Stimulated activated CD4-positive, alpha-beta T cell treated with anti-CD3 and anti-CD28 coated beads, TNF-alpha, amount 100 ng/mL, for 1 hour (primary cell): ENCODE measurements around the gene CA10.

Experiments used
- DNase-seq, 3 donors: peaks; one replicate each; pipeline ENCODE4 v3.0.0-alpha.2; 2020; ENCODE audit warnings: low read depth in 3 of 3, low spot score in 1 of 3

Gene CA10

DNA sequence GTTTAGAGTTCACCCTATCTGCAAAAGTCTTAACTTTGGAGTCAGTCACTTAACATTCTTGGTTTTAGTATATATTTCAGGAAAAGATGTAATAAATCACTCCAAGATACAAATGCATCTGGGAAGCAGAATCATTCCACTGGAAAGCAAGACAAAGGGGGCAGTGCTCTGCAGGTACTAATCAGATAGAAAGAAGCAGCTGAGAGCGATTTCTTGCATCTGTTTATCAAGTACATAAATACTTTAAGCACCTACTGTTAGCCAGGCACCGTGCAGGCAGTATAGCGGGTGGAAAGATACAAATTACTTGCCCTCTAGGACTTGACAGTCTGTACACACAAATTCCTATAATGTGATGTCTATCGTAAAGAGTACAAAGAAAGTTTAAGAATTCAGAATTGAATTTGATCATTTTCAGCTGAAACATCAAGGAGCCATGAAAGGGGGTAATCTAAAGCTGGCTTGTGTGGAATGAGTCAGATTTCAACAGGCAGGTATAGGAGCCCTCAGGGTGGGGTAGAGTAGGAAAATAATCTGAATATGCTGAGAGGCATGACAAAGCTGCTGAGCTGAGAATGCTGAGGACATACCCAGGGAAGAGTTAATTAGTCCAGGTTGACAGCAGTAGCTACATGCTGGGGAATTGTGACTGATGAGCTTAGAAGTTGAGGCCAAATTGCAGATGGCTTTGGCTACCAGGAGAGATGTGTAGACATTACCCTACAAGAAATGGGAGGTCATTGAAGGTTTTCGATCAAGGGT is 110.2 kb downstream of the CA10 start:
- no peak for DNase-seq

DNA sequence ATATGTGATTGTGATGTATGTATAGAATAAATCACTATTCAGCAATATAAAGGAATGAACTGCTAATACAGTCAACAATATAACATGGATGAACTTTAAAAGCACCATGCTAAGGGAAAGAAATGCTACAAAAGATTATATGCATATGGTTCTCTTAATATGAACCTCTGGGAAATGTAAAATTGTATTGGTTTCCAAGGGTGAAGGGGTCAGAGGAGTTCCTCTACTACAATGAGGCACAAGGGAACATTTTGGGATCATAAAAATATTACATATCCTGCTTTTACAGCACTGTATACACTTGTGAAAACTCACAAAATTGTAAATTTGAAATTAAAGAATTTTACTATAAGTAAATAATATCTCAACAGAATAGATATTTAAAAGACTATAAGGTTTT is 111.4 kb downstream of the CA10 start:
- no peak for DNase-seq

DNA sequence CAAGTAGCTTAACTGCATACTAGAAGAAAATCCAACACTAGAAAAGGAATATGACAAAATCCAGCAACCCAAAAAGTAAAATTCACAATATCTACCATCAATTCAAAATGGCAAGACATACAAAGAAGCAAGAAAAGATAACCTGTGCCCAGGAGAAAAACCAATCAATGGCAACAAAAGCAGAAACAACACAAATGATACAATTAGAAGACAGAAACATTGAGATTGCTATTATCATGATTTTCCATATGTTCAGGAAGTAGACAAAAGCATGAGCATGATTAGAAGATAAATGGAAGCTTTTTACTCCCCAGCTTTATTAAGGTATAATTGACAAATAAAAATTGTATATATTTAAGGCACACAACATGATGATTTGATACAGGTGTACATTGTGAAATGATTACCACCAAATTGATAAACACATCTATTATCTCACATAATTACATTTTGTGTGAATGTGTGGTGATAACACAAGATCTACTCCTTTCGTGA is 117.3 kb downstream of the CA10 start:
- no peak for DNase-seq

DNA sequence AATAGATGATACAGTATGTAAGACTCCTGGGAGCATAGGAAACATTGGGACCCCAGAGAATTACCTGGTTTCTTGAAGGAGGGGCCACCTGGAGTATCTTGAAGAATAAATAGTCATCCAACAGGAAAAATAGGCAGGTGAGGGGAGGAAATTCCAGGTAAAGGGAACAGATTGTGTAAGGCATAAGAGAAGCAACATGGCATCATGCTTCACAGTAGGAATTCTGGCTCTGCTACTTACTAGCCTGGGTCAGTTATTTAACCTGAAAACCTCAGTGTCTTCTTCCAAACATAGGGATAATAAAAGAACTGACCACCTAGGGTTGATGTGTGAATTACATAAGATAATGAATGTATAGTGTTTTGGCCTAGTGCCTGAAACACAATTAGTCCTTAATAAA is 122.1 kb downstream of the CA10 start:
- no peak for DNase-seq

DNA sequence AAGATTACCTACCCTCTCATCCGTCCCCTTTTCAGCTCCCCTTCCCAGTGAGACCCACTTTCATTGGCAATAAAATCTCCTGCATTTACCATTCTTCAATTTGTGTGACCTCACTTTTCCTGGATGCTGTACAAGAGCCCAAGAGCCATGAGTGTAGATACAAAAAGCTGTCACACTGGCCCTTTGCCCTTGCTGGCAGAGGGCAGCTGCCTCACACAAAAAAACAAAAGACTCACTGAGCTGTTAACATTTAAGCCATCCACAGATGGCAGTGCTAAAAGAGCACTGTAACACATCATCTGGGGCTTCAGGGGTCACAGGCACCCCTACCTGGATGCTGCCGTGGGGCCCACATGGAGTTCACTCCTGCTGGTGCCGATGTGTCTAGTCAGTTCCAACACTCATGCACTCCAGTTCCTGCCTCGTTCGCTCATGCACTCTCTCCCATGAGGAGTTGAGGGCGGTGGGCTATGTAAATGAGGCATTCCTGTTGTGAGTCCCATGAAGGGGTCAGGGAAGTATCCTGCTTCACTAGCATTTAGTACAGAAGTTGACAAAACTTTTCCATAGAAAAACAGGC is 123.1 kb downstream of the CA10 start:
- no peak for DNase-seq

DNA sequence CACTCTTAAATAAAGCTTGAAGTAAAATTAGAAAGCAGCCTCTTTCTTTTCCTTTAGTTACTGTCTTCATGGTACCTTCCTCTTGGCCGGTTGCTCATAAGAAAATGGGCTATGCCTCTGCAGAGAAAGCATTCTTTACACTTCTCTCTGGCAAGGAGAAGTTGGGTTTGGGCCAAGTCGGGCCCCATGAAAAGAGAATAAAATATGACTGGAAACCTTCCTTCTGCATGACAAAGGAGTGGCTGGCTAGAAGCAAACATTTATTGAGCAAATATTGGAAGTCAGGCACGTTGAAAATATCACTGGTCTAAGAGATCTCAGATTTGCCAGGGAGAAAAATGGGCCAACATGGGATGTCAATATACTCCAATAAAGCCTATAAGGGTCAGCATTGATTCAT is 126.1 kb downstream of the CA10 start:
- DNase-seq: no peak

DNA sequence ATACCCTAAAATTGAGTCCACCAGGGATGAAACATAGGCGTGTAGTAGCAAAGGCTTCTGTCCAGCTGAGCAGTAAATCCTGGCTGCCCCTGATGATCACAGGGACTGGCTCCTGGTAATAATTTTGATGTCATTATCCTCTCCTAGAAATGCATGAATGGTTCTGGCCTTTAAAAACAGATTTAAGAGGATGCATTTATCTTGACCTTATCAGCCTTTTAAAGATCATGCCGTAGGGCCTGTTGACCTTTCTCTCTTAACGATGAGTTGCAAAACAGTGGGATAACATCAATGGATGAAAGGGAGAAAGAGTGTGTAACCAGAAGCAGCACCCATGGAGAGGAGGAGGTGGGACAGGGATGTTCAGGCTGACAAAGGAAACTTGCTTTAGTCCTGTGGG is 128.5 kb downstream of the CA10 start:
- no peak for DNase-seq

DNA sequence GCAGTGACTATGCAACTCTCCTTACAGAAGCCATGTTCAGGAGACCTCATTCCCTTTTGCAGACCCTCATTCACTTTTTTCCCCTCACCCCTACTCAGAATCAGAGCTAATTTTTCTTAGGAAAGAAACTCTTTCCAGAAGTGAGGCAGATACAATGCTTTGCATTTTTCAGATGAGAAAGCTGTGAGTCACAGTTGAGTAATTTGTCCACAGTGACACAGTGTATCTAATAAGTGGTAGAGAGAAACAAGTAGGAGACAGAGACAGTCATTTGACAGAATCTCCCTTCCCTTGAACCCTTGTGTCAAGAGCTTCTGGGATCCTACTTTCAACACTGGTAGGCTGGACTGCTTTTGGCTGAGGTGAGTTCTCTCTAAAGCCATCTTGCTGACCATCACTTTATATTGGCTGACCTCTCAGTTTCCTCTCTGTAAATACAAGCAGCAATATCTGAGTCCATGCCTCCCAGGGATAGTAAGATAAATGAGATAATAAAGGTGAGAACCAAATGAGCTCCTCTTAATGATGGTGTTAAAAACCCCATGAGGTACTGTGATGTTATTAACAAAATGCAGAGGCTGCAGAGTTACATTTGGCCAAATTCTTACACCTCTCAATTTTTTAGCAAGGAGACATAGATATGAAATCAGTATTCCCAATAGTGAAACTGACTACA is 130.8 kb downstream of the CA10 start:
- DNase-seq: no peak

DNA sequence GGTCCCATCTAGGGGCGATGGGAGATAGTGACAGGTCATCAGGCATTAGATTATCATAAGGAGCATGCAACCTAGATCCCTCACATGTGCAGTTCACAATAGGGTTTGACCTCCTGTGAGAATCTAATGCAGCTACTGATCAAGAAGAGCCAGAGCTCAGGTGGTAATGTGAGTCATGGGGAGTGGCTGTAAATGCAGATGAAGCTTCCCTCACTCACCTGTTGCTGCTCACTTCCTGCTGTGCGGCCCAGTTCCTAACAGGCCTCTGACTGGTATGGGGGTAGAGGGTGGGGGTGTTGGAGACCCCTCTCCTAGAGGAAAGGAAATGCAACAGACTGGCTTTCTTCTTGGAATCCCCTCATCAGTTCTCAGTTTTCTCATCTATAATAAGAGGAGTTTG is 131.4 kb downstream of the CA10 start:
- no peak for DNase-seq

DNA sequence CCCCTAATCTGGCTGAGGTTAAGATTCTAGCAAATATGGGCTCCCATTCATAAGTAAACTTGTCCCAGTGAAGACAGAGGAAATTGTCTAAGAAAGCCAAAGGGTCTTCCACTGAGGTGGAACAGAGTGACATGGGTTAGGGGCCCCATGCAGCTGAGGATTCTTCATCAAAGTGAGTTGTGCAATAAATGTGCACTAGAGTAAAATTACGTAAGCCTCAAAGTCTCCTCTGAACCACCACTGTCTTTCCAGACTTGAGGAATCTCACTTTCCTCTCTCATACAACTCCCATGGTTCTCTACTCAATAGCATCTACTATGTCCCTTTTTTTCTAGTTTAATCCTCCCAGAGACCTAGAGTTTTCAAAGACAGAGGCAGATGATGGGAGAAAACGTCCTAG is 132.4 kb downstream of the CA10 start:
- no peak for DNase-seq

DNA sequence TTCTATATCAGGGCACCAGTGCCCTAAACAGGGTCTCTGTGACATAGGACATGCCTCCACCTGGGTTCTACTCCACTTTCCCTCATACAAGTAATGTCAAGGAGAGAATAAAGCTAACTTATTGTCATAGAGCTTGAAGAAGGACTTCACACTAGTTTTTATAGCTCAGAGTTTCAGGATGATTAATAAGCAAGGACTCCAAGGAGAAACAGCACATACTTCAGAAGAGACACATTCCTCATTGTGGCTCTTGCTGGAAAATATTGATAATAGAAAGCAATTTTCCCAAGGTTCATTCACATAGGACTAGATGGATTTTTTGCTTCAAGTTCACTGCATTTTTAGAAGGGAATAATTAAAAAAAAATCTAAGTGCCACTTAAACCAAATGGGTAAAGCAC is 133.3 kb downstream of the CA10 start:
- DNase-seq: no peak

DNA sequence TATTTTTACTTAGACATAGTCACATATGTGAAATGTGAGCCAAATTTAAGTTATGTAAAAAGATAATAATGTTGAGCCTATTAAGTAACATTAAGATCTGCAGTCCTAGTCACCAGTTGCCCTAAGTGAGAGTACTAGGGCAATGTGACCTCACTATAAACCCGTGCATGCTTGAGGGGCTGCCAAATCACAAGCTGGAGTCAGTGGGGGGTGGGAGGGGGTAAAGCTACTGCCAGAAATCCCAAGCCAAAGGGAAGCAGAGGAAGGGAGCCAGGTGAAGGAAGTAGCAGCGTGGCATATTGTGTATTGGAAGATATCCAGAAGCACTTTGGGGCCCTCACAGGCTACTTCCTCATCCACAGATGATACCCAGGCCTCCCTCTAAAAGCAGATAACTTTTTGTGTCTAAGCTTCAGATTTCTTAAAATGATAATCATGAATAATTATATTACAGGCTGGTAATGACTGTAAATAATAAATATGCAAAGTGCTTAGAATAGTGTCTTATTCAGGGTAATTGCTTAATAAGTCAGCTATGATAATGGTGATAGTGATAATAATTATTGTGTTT is 134.1 kb downstream of the CA10 start:
- no peak for DNase-seq

DNA sequence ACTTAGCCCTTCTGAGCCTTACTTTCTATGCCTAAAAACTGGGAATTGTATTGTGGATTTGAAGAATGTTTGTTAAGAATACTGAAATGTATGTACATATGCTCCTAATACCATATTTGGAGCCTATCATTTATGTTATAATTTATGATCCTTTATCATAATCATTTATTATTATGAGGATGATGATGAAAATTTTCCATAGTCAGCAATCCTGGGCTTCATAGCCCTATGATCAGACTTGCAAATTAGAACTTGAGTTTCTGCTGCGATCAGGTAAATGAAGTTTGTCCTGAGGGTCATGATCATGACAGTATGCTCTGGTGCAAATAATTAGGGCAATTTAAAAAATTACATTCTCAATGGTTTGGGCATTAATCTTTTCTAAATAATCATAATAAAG is 147.4 kb downstream of the CA10 start:
- DNase-seq: no peak

DNA sequence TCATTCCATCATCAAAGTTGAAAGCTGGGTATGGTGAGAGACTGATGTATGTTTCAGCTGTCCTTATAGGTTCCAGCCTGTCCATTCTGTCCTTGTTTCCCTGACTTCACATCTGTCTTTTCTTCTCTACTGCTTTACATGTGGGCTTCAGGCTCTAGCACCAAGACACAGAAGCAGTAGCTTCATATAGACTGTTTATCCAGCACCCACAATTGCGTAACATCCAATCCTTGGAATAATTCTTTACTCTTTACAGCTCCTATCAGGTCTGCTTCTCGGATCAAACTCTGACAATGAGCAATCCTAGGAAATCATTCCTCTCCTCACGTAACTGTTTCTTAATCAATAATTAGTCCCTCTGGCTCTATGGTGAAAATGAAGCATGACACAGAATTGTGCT is 158.9 kb downstream of the CA10 start:
- DNase-seq: no peak

DNA sequence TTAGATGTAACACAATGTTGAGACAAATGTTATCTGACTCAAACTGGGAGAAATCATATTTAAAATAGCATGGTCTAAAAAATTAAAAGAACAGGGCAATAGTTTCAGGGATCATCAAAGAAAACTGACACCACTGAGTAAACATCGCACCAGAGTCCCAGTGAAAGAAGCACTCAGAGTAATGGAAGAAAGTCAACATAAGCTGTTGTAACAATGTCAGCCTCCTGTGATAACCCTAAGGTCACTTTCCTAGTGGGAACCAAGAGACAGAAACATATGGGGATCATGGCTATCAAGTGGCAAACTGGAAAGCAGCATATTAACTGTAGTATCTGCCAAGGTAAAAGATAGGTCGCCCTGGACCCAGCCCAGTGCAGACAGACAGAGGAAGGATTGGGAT is 160.8 kb downstream of the CA10 start:
- DNase-seq: no peak

DNA sequence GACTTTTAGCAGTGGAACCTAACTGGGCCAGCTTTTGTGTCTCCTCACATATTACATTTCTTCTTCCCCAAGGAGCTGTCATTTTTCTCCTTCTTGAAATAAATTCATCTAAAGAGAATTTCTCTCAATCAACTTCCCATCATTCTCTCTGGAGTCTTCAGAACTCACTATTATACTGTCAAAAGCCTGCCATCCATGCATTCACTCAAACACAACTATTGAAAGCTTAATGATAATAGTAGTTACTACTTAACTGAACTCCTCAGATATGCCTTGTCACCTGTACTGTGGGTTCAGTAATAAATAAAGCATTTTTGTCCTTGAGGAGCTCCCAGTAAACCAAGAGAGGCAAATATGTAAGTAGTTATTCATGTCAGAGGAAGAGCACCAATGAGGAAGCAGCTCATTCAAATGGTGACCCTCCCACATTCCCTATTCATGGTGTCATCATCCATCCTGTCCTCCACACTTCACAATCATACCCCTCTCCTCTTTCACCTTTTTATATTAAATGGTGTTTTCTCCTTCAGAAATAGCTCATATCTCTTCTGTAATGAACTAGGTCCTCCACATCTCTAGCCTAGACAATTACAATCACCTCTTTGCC is 162.6 kb downstream of the CA10 start:
- no peak for DNase-seq

DNA sequence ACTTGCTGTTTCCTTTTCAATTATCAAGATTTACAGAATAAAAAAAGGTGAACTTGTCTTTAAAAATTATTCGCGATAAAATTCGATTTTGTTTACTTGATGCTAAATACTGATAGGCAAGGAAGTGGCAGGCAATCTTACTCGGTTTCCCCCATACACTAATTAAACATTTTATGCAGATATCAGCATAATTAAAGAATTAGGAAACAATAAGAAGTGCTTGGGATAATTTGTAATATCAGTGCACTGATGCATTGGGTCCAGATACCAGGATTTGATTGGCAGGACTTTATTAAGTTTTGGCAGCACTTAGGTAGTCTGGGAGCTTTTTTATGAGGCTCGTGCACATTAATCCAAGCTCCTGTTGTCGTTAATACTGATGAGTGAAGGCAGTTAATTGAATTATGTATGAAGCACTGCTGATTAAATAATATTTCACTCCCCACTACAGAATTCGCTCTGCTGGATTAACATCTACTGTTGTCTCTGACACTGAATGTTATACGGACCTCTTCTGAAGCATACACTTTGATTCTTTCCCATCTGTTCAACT is 165.6 kb downstream of the CA10 start:
- DNase-seq: no peak

DNA sequence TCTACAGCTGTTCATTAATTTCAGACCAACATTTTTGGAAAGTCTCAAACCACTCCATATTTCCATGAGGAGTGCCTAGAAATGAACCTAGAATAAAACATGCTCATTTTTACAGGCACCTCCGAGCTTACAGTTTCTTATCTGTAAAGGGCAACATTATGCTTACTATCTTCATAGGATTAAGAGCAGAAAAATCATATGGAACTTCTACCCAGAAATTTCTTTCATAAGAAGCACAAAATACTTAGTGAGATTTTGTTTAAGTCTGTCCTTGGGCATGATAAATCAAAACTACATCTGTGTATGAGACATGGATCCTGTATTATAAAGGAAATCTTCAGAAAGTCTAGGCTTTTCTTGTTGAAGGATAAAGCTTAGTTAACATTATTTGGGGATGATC is 187.4 kb downstream of the CA10 start:
- no peak for DNase-seq

DNA sequence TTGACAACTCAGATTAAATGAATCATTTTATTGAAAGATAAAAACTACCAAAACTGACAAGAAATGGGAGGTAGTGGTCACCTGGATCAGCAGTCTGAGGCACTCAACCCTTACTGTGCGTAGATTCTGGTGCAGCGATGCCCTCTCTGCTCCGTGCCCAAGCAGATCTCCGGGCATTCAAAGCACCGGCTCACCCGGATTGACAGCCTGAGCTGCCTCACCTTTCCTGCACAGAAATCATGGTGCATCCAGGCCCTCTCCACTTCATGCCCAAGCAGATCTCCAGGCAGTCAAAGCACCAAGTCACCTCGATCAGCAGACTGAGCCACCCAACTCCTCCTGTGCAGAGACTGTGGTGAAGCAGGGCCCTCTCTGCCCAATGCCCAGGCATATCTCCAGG is 196.8 kb downstream of the CA10 start:
- DNase-seq: no peak

DNA sequence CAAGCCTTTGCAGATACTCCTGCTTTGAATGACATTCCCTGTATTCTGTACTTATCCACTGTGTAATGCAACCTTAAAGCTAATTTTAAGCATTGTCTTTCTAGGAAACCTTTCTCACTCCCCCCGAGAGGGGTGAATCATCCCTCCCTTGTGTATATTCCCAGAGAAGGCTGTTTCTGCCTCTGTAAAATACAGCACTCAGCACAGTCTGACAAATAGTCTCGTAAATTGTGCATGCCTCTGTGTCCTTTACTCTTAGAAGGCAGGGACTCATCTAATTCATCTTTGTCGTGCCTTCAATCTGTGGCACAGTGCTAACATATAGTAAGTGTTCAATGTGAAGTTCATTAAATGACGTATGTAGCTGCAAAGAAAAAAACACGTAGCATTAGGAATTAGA is 200.7 kb downstream of the CA10 start:
- DNase-seq: no peak

DNA sequence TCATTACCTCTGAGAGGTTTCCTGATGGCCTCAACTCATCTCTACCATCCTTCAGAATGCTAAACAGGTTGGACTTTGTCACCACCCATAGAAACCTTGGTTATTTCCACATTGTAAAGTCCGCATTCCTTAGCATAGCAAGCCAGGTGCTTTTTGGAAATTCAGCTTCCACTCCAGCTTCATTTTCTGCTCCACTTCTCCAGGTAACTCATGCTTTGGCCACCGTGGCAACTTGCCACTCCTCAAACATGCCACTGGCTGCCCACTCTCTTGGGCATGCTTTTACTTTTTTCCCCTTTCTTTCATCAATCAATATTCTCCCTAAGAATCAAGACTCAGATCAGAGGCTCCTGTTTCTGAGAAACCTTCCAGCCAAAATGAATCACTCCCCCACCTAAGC is 203.3 kb downstream of the CA10 start:
- DNase-seq: no peak
